ENCODE data around the gene NUAK2.
"Not testable (repeated sequence)": the region's sequence is repeated elsewhere in the genome, so short reads cannot be mapped to it uniquely, and the experiment has no call there.

Gene NUAK2

GRCh38 chr1:205280666-205281395, 40.7 kb downstream of the NUAK2 start:
- 94% methylated on average over 8 of the region's 10 CpGs for WGBS
- H3K9ac ChIP-seq (ENCODE audit: low read depth, low read length); H3K27me3 ChIP-seq (ENCODE audit: insufficient read depth, low read length); H3K36me3 ChIP-seq (ENCODE audit: insufficient read depth, low read length); H3K27ac ChIP-seq (ENCODE audit: low read depth, low read length); H3K4me3 ChIP-seq (ENCODE audit: low read length); H3K9me3 ChIP-seq (ENCODE audit: insufficient read depth, low read depth, low read length): not testable (repeated sequence)
- H3K4me1 ChIP-seq (ENCODE audit: insufficient read depth, low read length), result peaks cover 23% of the 10 kb centered on the region

- Histone ChIP-seq H3K36me3 (ENCODE audit: insufficient read depth, low read length) (no peaks in the 10 kb centered on the region), H3K9me3 (ENCODE audit: insufficient read depth, low read depth, low read length) (no peaks in the 10 kb centered on the region), H3K4me1 (ENCODE audit: insufficient read depth, low read length) (peaks cover 15% of the 10 kb centered on the region; the same call in 1 of the 2 replicates), H3K9ac (ENCODE audit: low read depth, low read length) (no peak overlapping the region), H3K27me3 (ENCODE audit: insufficient read depth, low read length) (no peaks in the 10 kb centered on the region), H3K4me3 (ENCODE audit: low read length) (no peak overlapping the region), H3K27ac (ENCODE audit: low read depth, low read length) (no peak overlapping the region)
- 91% methylated on average over 3 of the region's 3 CpGs for WGBS
These were observed 41.6 kb downstream of the NUAK2 start for GRCh38 chr1:205279986-205280385.

GRCh38 chr1:205276689-205277065, 44.9 kb downstream of the NUAK2 start:
- no peaks in the 10 kb centered on the region for H3K27me3 ChIP-seq (ENCODE audit: insufficient read depth, low read length)
- H3K9me3 ChIP-seq (ENCODE audit: insufficient read depth, low read depth, low read length), result no peaks in the 10 kb centered on the region
- H3K4me1 ChIP-seq (ENCODE audit: insufficient read depth, low read length), result peaks cover 11% of the 10 kb centered on the region; the same call in 1 of the 2 replicates
- 96% methylated on average over 8 of the region's 8 CpGs for WGBS
- H3K27ac ChIP-seq (ENCODE audit: low read depth, low read length), result no peak overlapping the region
- no peak overlapping the region for H3K4me3 ChIP-seq (ENCODE audit: low read length)
- H3K36me3 ChIP-seq (ENCODE audit: insufficient read depth, low read length), result peaks cover 7% of the 10 kb centered on the region; the same call in 1 of the 2 replicates
- H3K9ac ChIP-seq (ENCODE audit: low read depth, low read length), result no peak overlapping the region

GRCh38 chr1:205275916-205276688, 45.4 kb downstream of the NUAK2 start:
- H3K36me3 ChIP-seq (ENCODE audit: insufficient read depth, low read length), result peaks cover 11% of the 10 kb centered on the region; the same call in 1 of the 2 replicates
- WGBS, result 93% methylated on average over 9 of the region's 9 CpGs
- no peaks in the 10 kb centered on the region for H3K27me3 ChIP-seq (ENCODE audit: insufficient read depth, low read length)
- no peaks in the 10 kb centered on the region for H3K9me3 ChIP-seq (ENCODE audit: insufficient read depth, low read depth, low read length)
- no peak overlapping the region for H3K4me3 ChIP-seq (ENCODE audit: low read length)
- peaks cover 11% of the 10 kb centered on the region; the same call in 1 of the 2 replicates for H3K4me1 ChIP-seq (ENCODE audit: insufficient read depth, low read length)
- no peak overlapping the region for H3K9ac ChIP-seq (ENCODE audit: low read depth, low read length)
- H3K27ac ChIP-seq (ENCODE audit: low read depth, low read length), result no peak overlapping the region

GRCh38 chr1:205275133-205275532, 46.4 kb downstream of the NUAK2 start:
- Histone ChIP-seq H3K9me3 (ENCODE audit: insufficient read depth, low read depth, low read length) (no peaks in the 10 kb centered on the region), H3K9ac (ENCODE audit: low read depth, low read length) (no peak overlapping the region), H3K36me3 (ENCODE audit: insufficient read depth, low read length) (peaks cover 11% of the 10 kb centered on the region; the same call in 1 of the 2 replicates), H3K4me3 (ENCODE audit: low read length) (no peak overlapping the region), H3K27ac (ENCODE audit: low read depth, low read length) (no peak overlapping the region), H3K27me3 (ENCODE audit: insufficient read depth, low read length) (no peaks in the 10 kb centered on the region), H3K4me1 (ENCODE audit: insufficient read depth, low read length) (peaks cover 11% of the 10 kb centered on the region; the same call in 1 of the 2 replicates)
- WGBS, result 90% methylated on average over 3 of the region's 3 CpGs

- no peak overlapping the region for H3K9ac ChIP-seq (ENCODE audit: low read depth, low read length)
These were observed 47.4 kb downstream of the NUAK2 start for GRCh38 chr1:205274041-205274691.

GRCh38 chr1:205273551-205273982, 48.0 kb downstream of the NUAK2 start:
- WGBS, result 13% methylated on average over 7 of the region's 7 CpGs
- Histone ChIP-seq H3K27me3 (ENCODE audit: insufficient read depth, low read length) (no peaks in the 10 kb centered on the region), H3K4me3 (ENCODE audit: low read length) (no peak overlapping the region), H3K4me1 (ENCODE audit: insufficient read depth, low read length) (peaks cover 11% of the 10 kb centered on the region; the same call in 1 of the 2 replicates), H3K9me3 (ENCODE audit: insufficient read depth, low read depth, low read length) (no peaks in the 10 kb centered on the region), H3K36me3 (ENCODE audit: insufficient read depth, low read length) (peaks cover 14% of the 10 kb centered on the region; the same call in 1 of the 2 replicates), H3K27ac (ENCODE audit: low read depth, low read length) (peak overlapping the region; percentile 73; the same call in 1 of the 2 replicates), H3K9ac (ENCODE audit: low read depth, low read length) (no peak overlapping the region)

More at GRCh38 chr1:205274041-205274691, 47.4 kb downstream of the NUAK2 start:
- WGBS, result 79% methylated on average over 8 of the region's 8 CpGs
- Histone ChIP-seq H3K9me3 (ENCODE audit: insufficient read depth, low read depth, low read length) (no peaks in the 10 kb centered on the region), H3K4me1 (ENCODE audit: insufficient read depth, low read length) (peaks cover 11% of the 10 kb centered on the region; the same call in 1 of the 2 replicates), H3K4me3 (ENCODE audit: low read length) (no peak overlapping the region), H3K36me3 (ENCODE audit: insufficient read depth, low read length) (peaks cover 14% of the 10 kb centered on the region; the same call in 1 of the 2 replicates), H3K27me3 (ENCODE audit: insufficient read depth, low read length) (no peaks in the 10 kb centered on the region), H3K27ac (ENCODE audit: low read depth, low read length) (peak overlapping the region; percentile 73; the same call in 1 of the 2 replicates)

- peak overlapping the region; percentile 8; the same call in 1 of the 2 replicates for H3K9ac ChIP-seq (ENCODE audit: low read depth, low read length)
- H3K9me3 ChIP-seq (ENCODE audit: insufficient read depth, low read depth, low read length), result no peaks in the 10 kb centered on the region
- WGBS, result 70% methylated on average over 3 of the region's 3 CpGs
- no peaks in the 10 kb centered on the region for H3K27me3 ChIP-seq (ENCODE audit: insufficient read depth, low read length)
- no peak overlapping the region for H3K27ac ChIP-seq (ENCODE audit: low read depth, low read length)
- peaks cover 14% of the 10 kb centered on the region; the same call in 1 of the 2 replicates for H3K36me3 ChIP-seq (ENCODE audit: insufficient read depth, low read length)
- no peak overlapping the region for H3K4me3 ChIP-seq (ENCODE audit: low read length)
- H3K4me1 ChIP-seq (ENCODE audit: insufficient read depth, low read length), result peaks cover 15% of the 10 kb centered on the region; the same call in 1 of the 2 replicates
These were observed 49.0 kb downstream of the NUAK2 start for GRCh38 chr1:205272536-205272935.

GRCh38 chr1:205271745-205272144, 49.8 kb downstream of the NUAK2 start:
- no peak overlapping the region for H3K4me3 ChIP-seq (ENCODE audit: low read length)
- peaks cover 18% of the 10 kb centered on the region for H3K4me1 ChIP-seq (ENCODE audit: insufficient read depth, low read length)
- no peaks in the 10 kb centered on the region for H3K27me3 ChIP-seq (ENCODE audit: insufficient read depth, low read length)
- H3K27ac ChIP-seq (ENCODE audit: low read depth, low read length), result no peak overlapping the region
- 96% methylated on average over 18 of the region's 18 CpGs for WGBS
- H3K9me3 ChIP-seq (ENCODE audit: insufficient read depth, low read depth, low read length), result no peaks in the 10 kb centered on the region
- no peak overlapping the region for H3K9ac ChIP-seq (ENCODE audit: low read depth, low read length)
- peaks cover 14% of the 10 kb centered on the region; the same call in 1 of the 2 replicates for H3K36me3 ChIP-seq (ENCODE audit: insufficient read depth, low read length)

- WGBS, result 93% methylated on average over 8 of the region's 8 CpGs
- Histone ChIP-seq H3K4me1 (ENCODE audit: insufficient read depth, low read length) (peaks cover 18% of the 10 kb centered on the region), H3K27ac (ENCODE audit: low read depth, low read length) (no peak overlapping the region), H3K36me3 (ENCODE audit: insufficient read depth, low read length) (peaks cover 14% of the 10 kb centered on the region; the same call in 1 of the 2 replicates), H3K9ac (ENCODE audit: low read depth, low read length) (no peak overlapping the region), H3K27me3 (ENCODE audit: insufficient read depth, low read length) (no peaks in the 10 kb centered on the region), H3K4me3 (ENCODE audit: low read length) (no peak overlapping the region), H3K9me3 (ENCODE audit: insufficient read depth, low read depth, low read length) (no peaks in the 10 kb centered on the region)
These were observed 50.3 kb downstream of the NUAK2 start for GRCh38 chr1:205271277-205271676.

Measured in HUES64 (cell line).